WI38 (cell line): Measurements from ENCODE around the gene DNM1.

ENCODE experiments used
- H3K4me3 ChIP-seq: 2 replicates; pipeline ENCODE4 v1.5.1; 2011; ENCODE audit warnings: low read depth, mild to moderate bottlenecking, control low read depth, low read length
- CTCF ChIP-seq: IDR thresholded peaks from 2 replicates; pipeline ENCODE4 v1.5.1; 2012; ENCODE audit warnings: low read depth, mild to moderate bottlenecking, control low read depth, low read length

Gene DNM1

DNA sequence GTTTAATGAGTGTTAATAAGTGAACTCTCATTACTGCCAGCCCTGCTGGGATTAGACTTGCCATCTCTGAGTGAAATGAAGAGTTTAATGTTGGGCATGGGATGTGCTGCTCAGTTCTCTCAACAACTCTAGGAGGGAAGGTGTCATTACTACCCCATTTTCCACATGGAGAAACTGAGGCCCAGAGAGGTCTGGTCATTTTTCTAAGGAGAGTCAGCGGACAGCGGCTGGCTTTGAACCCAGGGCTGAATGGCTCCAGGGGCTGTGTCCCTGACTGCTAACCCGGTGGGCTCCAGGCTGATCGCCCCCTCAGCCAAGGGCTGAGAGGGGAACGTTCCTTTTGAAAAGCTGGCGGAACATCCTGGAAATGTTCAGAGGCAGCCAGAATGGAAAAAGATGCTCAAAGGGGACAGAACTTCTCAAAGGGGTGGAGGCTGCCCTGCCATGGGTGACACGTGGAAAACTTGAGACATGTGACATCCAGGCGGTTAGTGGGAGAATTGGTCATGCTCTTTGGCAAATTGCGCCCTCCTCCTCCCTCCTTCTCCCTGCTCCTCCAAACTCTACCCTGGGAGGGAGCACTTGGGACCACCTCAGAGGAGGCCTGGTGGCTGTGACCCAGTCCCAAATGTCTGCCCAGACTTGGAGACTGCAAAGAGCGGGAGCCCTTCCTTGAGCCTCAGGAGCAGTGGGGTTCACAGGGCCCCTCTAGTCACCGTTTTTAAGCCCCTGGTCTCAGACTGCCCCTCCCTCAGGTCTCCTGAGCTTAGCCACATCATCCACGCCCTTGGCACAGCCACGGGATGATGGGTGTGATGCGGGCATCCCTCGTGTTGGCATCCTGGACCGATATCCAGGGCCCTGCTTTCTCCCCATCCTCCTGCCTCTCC, 28.7 kb downstream of the DNM1 start:
- H3K4me3 ChIP-seq = no peak overlapping the region
- no peak for TF ChIP-seq CTCF

DNA sequence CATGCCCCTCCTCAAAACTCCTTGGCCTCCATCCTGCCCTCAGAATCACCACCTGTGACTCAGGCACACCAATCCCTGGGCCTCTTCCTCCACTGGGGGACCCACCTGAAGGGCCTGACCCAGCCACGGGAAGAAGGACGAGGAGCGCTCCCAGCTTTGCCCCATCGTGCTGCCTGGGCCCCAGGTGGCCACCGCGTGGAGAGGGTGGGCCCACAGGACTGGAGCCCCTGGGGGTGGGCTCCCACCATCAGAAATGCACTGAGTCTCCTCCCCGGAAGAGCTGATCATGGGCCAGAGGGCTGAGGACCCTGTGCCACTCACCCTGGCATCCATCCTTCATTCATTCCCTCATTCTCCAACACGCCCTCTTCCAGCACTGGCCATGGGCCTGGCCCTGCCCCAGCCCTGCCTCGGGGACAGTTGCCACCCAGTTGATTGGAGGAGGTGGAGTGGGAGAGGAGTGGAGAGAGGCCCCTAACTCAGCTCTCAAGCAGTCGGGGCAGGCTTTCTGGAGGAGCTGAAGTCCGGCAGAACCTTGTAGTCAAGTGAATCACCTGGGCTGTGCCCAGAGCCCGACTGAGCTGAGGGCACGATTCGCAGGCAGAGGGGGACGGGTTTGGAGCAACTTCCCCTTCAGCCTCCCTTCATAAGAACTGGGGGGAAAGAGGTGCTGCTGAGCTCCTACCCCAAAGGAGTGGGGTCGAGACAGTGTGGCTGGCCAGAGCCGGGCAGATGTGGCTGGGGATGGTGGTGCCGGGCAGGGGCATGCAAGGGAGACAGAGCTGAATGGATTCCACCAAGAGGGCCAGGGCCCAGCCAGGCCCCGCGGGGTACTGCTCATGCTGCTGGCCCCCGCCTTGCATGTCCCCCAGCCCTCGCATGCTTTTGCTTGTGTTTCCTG, 29.6 kb downstream of the DNM1 start:
- H3K4me3 ChIP-seq = no peak overlapping the region
- no peak for TF ChIP-seq CTCF

- H3K4me3 ChIP-seq = no peak overlapping the region
- no peak for TF ChIP-seq CTCF
Observed at GRCh38 chr9:128233817-128234406, 30.7 kb downstream of the DNM1 start.

- TF ChIP-seq CTCF = no peak
- H3K4me3 ChIP-seq = no peak overlapping the region
Observed at GRCh38 chr9:128242124-128242523, 38.9 kb downstream of the DNM1 start.

DNA sequence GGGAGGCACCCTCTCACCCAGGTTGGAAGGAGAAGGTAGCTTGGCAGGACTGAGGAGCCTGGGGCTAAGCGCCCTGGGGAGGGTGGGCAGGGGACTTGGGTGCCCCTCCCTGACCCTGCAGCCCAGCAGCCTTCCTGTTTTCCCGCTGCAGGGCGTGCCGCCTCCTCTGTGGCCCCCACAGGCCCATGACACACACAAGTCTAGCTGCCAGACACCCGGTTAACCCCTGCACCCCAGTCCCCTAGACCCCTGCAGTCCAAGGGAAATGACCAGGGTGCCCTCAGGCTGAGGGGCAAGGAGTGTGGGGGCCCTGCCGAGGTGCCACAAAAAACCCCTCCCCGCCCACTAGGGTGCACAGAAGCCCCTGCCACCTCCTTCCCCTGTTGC, 39.6 kb downstream of the DNM1 start:
- no peak for TF ChIP-seq CTCF
- no peak overlapping the region for H3K4me3 ChIP-seq

DNA sequence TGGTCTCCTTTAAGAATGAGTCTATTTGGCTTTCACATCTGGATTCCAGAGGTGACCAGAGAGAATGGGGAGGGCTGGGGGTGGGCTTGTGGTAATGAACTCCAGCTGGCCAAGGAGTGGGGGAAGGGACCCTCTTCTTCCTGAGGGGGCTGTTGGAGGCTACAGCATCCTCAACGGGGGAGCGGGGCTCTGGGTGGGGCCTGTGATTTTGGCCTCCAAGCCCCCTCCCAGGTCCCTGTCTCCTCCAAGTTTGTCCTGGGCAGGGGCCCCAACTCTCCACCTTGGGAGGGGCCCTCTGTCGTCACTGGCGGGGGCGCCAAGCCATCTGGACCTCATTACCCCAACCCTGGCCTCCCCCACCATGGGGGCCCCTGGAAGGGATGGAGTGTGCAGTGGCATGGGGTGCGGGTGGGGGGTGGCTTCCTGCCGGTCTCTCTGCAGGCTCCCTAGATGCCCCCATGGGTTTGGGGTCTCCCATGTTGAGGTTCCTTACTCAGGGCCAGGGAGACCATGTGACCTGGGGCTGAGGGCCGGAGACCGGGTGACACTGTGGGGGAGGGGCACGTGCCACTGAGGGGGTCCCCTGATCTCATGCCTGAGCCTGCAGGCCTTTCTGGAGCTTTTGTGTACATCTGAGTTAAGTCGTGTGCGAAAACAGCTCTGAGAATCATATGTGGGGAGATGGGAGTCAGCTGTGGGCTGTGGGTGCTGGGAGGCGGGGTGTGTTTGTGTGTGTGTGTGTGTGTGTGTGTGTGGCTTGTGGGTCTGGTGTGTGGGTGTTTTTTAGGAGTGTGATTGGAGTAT, 40.2 kb downstream of the DNM1 start:
- H3K4me3 ChIP-seq = no peak overlapping the region

More for the DNA sequence above, 40.2 kb downstream of the DNM1 start:
- no peak for TF ChIP-seq CTCF
